OCI-M2 (cell line): ENCODE data around the gene DIPK2A.

Experiments used
- DNase-seq: peaks from one replicate; lab custom pipeline; 2025; ENCODE audit not compliant: unreplicated experiment; lab: John Stamatoyannopoulos, UW

DIPK2A gene

DNA sequence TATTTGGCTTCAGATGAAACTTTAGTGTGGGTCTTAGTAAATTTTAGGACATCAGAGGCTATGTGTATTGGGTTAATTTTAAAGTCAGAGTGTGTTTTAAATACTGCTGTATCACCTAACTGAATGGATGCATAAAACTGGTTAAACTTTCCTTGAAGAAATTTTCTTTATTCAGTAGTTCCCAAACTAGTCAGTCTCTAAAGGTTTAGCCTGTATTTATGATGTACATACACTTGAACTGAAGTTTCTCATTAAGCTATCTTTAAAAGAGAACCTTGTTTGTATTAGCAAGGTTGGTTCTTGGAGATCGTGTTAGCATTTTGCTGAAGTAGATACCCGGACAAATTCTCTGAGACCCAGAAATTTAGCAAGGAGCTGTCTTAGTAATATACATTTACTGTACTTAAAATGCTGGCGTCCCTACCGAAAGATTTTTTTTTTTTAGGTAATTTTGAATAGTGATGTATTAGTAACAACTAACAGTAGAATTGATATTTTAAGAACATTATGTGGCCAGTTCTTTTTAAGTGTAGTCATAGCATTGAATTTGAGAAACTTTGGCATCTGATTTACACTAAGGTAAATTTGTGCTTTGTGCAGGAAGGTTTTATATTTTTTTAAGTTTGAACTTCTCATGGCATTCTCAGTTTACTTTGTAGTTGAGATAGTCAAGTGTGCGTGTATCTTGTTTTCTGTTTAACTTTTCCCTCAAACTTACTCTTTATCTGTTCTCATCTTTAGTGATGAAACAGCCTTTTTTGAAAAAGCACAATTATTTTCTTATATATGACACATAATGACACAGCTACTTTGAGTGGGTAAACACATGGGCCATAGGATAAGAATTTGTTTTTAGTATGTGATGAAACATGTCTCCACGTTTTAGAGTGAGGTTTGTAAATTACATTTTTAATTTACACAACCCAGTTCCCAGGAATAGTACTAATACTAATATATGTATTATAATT is 2.9 kb downstream of the DIPK2A start:
- DNase-seq, result no peak

DNA sequence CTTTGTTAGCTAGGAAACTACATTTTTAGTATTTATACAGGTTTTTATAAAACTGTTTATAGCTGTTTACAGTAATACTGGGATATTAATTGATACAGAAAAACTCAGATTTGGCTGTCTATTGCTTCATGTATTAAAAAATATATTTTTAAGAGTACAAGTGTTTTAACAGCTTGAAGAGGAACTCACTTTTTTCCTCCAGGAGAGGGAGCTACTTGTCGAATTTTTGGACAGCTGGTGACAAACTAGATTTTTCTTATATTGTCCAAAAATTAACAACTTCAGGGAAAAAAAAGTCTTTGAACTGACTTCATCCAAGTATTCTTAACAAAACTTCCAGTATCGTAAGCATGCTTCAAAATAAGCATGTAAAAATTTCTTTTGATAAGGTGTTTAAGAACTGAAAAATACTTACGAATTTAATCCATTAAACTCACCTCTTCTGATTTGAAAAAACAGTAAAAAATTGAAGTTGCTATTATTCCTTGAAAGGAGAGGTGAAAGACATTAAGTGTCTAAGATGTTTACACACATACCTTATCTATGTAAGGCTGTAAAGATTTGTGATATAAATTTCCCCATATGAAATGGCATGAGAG is 4.0 kb downstream of the DIPK2A start:
- no peak for DNase-seq

DNA sequence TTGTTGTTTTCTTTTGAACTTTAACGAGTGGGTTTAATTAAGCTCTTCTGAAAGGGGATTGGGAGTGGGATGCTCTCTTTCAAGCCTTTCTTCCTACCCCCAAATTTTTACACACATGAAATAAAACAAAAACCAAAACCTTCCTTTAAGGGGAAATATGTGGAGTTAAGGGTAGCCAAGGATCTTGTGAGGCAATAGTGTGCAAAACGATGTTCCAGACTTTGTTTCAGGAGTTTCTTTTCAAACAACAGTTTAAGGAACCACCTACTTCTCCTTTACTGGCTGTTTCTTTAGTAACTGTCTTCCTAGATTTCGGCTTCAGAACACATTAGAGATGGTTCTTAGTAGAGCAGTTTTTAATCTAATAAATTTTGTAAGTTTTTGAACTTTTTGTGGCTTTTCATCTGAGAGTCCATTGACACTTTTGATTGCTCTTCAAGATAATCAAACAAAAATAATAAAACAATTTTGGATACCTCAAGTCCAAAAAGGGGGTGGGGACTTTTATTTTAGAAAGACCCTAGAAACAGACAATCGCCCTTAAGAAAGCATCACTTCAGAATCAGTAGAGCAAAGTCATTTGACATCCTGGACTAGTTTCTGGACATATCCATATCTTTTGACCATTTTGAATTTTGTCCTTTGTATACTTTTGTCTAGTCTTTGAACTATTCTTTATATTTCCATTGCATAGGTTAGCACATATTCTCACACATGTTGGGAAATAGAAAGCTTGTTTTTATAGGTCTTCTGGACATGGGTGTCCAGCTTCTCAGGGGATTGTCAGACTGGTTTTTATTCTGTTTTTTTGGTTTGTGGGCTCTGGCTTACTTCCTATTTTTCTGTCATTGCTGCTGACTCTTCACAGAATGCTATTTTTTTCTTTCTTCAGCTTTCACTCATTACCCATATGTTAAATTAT is 6.0 kb downstream of the DIPK2A start:
- DNase-seq, result no peak

DNA sequence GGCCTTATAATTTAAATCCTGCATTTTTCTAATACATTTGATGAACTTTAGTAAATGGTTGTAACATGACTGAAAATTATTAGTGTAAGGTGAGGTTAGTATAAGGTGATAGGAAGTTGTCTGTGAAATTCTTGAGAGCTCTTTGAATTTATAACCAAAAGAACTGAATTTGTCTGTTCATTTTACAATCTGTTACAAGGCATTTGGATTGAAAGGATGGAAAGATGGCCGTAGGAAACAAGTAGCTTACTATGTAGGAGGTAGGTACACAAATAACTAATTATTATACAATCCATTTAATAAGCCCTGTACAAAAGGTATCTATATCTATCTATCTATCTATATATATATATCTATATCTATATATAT is 6.6 kb downstream of the DIPK2A start:
- DNase-seq, result no peak

DNA sequence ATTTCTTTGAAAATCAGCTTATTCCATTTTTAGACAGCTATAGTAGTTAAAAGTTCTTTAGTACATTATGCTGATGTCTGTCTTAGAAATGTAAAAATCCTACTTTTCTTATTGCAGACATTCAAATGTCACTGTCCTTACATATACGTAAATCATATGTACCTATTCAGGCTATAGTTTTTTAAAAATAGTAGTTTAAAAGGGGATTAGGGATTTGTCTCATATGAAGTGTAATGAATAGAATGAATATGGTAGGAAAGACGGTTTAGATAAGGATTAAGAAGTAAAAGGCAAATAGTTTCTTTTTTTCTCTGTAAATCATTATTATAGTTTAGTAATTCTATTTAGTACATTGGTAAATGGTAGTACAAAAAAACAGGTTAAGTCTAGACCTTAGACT is 7.4 kb downstream of the DIPK2A start:
- no peak for DNase-seq

DNA sequence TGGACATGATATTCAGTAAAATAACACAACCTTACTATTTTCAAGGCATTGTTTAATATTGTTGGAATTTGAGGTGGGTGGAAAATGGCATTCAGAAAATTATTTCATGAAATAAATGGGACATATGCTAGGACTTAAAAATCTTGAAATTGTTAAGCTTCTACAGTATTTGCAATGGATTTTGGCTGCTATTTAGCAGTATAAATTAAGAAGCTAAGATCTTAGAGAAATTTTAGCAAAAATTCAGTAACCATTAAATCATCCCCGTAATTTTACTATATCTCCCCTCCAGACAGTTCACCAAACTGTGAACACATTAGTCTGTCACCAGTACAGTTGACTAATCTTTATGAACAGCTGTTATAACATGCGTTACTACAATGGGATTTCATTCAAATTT is 8.2 kb downstream of the DIPK2A start:
- no peak for DNase-seq

DNA sequence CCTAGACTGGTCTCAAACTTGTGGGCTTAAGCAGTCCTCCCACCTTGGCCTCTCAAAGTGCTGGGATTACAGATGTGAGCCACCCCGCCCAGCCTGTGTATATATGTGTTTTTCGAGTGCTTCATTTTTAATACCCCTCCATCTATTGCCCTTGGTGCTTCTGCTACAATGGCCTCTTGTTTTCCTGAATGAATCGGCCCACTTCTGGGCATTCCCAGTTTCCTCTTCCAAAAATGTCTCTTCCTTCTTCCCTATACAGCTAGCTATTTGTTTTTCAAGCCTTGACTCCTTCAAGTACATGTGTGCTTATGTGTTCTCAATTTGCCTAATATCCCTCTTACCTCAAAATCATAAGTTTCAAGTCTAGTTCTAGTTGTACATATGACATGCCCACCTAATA is 16.7 kb downstream of the DIPK2A start:
- no peak for DNase-seq

DNA sequence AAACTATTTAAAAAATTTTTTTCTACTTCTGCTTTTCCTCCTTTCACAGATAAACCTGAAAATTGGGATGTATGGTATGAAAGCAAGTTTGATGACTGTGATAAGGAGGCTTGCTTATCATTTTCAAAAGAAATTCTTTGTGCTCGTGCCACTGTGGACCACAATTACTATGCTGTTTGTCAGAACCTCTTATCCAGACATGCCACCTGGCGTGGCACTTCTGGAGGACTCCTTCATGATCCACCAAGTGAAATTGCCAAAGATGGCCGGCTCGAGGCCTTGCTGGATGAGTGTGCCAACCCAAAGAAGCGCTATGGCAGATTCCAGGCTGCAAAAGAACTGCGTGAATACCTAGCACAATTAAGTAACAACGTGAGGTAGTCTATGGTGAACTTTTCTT is 17.8 kb downstream of the DIPK2A start:
- no peak for DNase-seq

DNA sequence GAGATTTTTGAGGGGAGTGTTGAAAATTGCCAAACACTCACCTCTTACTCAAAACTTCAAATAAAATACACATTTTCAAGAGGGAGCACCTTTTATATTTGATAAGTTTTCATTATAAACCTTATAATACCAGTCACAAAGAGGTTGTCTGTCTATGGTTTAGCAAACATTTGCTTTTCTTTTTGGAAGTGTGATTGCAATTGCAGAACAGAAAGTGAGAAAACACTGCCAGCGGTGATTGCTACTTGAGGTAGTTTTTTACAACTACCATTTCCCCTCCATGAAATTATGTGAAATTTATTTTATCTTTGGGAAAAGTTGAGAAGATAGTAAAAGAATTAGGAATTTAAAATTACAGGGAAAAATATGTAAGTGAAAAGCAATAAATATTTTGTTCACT is 20.1 kb downstream of the DIPK2A start:
- no peak for DNase-seq

DNA sequence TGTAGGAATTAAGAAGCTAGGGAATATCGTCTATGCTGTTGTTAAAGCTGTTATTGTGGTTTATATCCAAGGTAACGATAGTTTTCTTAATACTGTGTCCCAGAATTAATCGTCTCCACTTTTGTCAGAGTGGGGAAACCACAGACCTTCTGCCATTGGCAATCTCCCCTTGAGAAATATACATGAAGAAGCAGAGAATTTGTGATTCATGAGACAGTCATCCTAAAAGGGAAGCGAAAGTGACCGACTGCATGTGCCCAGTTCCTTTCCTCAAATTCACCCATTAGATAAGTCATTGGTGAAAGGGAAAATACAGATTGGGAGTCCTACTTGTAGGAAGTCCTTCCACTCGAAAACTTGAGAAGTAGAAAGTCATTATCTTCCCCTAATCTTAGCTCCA is 26.6 kb downstream of the DIPK2A start:
- no peak for DNase-seq

DNA sequence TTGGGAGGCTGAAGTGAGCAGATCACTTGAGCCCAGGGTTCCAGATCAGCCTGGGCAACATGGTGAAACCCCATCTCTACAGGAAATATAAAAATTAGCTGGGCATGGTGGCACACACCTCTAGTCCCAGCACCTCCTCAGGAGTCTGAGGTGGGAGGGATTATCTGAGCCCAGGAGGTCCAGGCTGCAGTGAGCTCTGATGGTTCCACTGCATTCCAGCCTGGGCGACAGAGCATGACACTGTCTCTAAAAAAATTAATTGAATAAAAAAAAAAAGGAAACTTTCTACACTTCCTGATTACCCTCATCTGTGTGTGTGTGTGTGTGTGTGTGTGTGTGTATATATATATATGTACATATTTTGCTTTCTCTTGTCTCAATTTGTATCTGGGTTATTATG is 31.4 kb downstream of the DIPK2A start:
- no peak for DNase-seq

DNA sequence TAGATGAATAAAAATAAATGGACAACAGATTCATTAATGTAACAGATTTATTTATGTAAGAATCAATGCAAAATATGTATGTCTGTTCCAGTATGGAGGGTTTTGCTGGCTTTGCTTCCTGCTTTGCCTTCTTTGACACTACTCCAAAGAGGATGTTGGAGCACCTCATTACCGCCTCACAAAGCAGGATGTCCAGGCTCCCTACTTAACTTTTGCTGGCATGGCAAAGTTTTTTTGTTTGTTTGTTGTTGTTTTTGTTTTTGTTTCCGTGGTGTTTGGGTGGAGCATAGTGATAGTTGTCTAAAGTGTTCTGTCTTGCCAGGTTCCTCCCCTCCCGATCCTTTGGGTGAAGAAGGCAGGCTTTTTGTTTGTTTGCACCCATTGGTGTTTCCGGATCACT is 38.7 kb downstream of the DIPK2A start:
- no peak for DNase-seq

DNA sequence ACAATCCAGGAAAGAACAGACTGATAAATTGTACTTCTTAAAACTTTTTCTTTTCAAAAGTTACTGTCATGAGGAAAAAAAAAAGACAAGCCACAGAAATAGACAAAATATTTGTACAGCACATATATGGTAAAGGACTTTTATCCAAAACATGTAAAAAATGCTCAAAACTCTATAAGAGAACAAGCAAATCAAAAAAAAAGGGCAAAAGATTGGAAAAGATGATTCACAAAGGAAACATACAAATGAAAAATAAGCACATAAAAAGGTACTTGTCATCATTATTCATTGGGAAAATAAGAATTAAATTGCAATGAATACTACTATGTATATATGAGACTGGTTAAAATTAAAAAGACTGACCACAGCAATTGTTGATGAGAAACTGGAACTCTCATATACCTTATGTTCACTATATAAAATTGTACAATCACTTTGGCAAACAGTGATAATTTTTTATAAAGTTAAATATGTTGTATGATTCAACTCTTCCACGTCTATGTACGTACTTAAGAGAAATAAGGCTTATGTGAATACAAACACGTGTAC is 39.7 kb downstream of the DIPK2A start:
- no peak for DNase-seq

DNA sequence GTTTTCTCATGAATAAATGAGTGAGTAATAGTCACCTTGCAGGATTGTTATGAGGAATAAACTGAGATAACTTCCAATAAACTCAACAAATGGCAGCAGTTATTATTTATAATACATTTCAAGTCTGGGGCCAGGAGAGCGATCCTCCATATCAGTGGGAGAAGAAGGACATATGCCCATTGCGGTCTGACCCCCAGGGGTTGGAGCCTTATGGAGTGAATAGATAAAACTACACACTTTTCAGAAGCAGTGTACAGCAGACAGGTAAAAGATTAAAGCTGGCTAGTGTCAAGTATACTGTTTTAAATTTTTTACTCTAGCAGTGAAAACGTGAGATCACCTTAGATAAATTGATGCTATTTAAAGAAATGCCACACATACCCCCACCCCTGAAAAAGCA is 43.5 kb downstream of the DIPK2A start:
- DNase-seq, result no peak

DNA sequence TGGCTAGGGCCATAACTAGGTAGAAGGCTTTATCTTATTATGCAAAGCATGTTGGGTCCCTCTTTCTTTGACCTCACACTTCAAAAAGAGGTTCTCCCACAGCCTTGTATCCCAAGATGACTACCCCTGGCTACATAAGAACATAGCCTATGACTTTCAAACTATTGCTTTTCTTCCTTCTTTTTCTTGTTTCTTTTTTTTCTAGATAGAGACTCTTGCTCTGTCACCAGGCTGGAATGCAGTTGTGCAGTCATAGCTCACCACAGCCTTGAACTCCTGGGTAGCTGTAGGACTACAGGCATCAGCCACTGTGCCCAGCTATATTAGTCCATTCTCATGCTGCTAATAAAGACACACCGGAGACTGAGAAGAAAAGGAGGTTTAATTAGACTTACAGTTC is 47.2 kb downstream of the DIPK2A start:
- no peak for DNase-seq
